GM19099 (cell line): ENCODE measurements around the gene WNT9A.

Experiments
- POLR2A ChIP-seq: IDR thresholded peaks from 3 replicates; pipeline ENCODE4 v1.6.1; 2011; ENCODE audit warnings: low read depth; ENCODE audit not compliant: insufficient read length; ENCODE audit errors: extremely low read depth

WNT9A gene

DNA sequence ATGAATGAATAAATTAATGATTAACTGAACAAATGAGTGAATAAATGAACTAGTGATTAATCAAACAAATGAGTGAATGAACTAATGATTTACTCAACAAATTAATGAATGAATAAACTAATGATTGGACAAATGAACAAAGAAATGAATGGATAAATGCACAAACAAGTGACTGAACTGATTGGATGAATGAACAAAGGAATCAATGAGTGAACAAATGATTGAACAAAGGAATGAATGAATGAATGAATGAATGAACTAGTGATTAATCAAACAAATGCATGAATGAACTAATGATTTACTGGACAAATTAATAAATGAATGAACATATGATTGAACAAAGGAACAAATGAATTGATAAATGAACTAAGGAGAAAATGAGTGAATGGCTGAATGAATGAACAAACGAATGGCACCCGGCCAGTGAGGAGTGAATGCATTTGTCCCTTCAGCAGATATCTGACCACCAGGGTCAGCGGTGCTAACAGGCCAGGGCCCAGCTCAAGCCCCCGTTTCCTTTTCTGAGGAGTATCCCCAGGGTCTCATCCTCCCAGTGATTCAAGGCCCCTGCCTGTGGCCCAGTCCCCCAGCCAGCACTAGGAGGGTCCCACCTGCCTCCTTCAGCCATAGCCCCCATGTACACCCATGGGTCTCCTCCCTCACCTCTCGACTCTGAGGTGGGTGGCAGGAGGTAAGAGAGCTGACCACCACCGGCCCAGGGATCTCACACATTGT, 49.9 kb downstream of the WNT9A start:
- TF ChIP-seq POLR2A, result no peak

DNA sequence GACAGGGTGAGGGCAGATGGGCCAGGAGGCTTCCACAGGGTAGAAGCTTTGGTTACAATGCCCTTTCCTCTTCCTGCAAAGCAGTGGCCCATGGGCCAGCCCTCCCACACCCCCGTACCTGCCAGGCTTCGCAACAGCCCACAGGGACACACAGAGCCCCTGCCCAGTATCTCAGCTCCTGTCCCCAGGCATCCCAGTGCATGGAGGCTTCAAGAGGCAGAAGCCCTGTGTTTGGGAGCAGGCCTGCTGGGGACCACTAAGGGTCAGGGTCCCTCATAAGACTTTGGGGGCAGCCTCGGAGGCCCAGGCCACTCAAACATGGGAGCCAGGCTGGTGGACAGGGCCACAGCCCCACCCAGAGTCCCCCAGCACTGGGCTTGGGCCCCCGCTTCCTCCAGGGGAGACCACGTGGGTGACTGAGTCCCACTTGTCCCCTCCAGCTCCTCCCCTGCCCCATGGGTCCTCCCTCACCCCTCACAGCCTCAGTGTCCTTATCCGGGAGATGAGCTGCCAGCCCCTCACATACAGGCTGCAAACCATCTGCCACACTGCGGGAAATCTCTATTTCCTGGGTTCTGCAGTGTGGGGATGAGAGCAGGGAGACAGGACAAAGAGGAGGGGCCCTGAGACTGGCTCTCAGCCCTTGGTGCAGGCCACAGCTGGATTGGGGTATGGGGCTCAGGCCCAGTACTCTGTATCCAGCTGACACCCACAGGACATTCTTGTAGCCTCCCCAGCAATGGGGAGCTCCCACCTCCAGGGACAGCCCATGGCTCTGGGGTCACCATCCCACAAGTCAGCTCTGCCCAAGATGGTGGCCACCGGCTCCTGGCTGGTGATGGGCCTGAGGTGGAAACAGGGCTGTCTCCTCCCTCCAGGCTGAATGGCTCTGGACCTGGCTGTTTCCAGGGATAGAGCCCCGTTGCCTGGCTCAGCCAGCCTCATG, 50.7 kb downstream of the WNT9A start:
- no peak for TF ChIP-seq POLR2A

DNA sequence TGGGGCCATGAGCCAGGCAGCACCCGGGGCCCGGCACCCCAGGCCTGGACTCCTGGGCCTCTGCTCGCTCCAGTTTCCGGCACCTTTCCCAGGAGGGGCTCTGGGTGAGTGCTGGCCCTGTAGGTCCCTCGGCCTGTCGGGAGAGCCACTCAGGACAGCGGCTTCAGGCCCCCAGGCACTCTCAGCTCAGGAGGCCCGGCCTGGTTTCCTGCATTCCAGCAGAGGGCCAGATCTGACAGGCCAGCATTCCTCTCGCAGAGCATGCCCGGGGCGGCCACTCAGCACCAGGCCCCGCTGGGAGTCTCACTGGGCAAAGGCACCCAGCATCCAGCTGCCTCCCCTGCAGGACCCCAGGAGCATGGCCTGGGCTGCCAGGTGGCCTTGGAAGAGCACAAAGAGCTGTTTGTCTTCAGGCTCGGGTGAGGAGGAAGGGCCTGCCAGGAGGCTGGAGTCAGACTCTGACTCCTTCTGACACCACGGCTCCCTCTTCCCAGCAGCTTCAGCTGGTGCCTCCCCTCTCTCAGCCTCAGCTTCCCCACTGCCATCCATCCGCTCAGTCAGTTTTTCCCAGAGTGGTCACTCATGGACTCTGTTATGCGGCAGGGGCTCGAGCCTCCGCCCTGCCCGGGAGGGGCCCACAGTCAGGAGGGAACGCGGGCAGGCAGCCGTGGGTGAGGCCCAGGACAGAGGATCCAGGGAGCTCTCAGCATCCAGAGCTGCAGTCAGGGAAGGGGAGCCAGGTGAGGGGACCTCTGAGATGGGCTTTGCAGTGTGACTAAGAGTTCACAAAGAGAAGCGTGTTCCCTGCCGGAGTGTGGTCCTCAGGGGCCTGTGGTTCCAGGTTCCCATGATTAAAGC, 51.7 kb downstream of the WNT9A start:
- no peak for TF ChIP-seq POLR2A

GRCh38 chr1:227894831-227895451, 52.8 kb downstream of the WNT9A start:
- no peak for TF ChIP-seq POLR2A

DNA sequence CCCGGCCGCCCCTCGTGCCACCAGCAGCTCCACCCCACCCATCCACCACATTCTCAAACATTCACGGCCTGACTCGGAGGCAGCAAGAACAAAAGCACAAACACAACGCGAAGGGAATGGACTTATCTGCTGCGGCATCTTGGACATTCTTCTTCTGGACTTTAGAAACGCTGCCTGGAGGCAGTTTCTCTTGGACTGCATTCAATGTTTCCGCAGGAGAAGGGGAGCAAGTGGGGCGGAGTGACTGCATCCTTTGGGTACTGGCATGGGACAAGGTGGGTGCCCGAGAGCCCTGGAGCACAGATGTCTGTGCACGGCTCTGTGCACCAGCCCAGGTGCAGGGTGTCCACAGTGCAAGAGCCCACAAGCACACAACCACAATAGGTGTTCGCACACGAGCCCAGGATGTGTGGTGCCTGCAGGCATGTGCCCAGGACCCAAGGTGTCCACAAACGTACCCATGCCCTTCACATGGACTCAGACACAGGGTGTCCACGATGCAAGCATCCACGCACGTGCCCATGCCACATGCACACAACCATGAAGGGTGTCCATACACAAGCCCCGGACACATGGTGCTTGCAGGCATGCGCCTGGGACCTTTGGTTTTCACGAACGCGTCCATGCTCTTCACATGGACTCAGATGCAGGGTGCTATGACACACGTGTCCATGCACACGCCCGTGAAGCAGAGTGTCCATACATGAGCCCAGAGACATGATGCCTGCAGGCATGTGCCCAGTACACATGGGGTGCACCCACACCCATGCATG, 53.6 kb downstream of the WNT9A start:
- TF ChIP-seq POLR2A, result no peak

DNA sequence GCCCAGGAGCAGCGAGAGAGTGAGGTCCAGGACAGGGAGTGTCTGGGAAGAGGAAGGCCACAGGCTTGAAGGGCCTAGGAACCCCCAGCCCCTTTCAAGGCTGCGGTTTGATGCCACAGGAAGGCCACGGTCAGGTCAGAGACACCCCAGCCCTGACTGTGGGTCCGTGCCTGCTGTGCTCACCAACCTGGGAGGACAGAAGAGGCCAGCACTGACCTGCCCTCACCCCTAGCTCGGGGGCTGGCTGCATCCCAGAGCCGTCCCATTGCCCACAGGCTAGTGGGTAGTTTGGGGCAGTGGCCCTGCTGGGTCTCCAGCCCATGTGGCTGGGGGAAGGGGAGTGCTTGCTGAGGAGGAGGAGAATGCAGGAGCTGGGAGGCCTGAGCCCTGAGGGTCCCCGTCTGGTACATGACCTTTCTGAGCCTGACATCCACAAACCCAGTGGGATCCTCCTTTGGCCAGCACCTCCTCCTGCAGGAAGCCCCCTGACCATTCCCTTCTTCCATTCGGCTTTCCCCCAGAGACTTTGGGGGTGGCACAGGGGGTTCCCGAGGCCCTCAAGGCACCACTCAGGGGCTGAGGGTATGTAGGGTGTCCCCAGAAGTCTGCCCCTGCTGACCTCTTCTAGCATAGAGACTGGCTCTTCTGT, 54.3 kb downstream of the WNT9A start:
- no peak for TF ChIP-seq POLR2A

GRCh38 chr1:227892489-227893299, 55.0 kb downstream of the WNT9A start:
- no peak for TF ChIP-seq POLR2A

- TF ChIP-seq POLR2A, result no peak
Observed at GRCh38 chr1:227891955-227892488, 55.7 kb downstream of the WNT9A start.

GRCh38 chr1:227891223-227891954, 56.3 kb downstream of the WNT9A start:
- no peak for TF ChIP-seq POLR2A

DNA sequence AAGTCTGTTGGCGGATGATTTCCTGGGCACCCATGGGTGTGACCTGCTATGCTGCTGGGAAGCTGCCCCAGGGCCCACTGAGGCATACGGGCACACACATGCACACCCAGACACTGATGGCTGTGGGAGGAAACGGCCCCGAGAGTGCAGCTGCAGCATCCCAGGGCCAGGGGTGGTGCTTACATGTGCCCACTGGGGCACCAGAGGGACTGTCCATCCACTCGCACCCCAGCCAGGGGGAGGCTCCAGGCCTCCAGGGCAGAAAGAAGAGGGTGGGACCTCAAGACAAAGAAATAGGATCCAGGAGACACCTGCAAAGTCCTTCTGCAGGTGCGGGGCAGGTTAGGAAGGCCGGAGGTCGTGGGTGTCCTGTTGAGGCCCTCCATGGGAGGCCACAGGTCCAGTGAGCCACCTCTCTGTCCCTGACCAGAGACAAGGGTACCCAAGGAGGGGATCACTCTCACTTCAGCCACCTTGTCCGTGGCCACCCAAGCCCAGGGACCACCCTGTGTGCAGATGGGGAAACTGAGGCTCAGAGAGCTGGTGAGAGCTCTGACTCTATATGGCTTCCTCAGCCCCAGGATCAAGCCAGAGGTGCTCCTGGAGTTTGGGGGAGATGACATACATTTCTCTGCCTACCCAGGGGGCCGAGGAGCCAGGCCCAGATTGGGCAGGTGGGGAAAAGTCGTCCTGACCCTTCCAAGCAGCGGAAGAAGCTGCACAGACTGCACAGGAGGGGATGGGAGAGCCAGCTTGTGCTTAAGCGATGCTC, 57.1 kb downstream of the WNT9A start:
- TF ChIP-seq POLR2A, result no peak

GRCh38 chr1:227889863-227890405, 57.8 kb downstream of the WNT9A start:
- TF ChIP-seq POLR2A, result no peak
